NCI-H2196 treated with DMSO at 0.1 percent for 48 hours (cell line): ENCODE results near the gene OSBP2.

ENCODE experiments used
- DNase-seq: peaks from one replicate; lab custom pipeline; 2025; ENCODE audit not compliant: unreplicated experiment; lab: John Stamatoyannopoulos, UW

Gene OSBP2

GRCh38 chr22:30830907-30831306 lies 136.2 kb downstream of the OSBP2 start:
- no peak for DNase-seq

- no peak for DNase-seq
Measured at GRCh38 chr22:30832407-30832987, 137.8 kb downstream of the OSBP2 start.

- DNase-seq, result no peak
Measured at GRCh38 chr22:30833322-30833721, 138.6 kb downstream of the OSBP2 start.

- no peak for DNase-seq
Measured at GRCh38 chr22:30837531-30837930, 142.9 kb downstream of the OSBP2 start.

- no peak for DNase-seq
Measured at GRCh38 chr22:30838111-30838510, 143.4 kb downstream of the OSBP2 start.

- no peak for DNase-seq
Measured at GRCh38 chr22:30841273-30841672, 146.6 kb downstream of the OSBP2 start.

- DNase-seq, result no peak
Measured at GRCh38 chr22:30843245-30843644, 148.6 kb downstream of the OSBP2 start.

GRCh38 chr22:30847583-30847982 lies 152.9 kb downstream of the OSBP2 start:
- no peak for DNase-seq

- DNase-seq, result no peak
Measured at GRCh38 chr22:30855266-30855665, 160.6 kb downstream of the OSBP2 start.

- no peak for DNase-seq
Measured at GRCh38 chr22:30855677-30856518, 161.2 kb downstream of the OSBP2 start.

- no peak for DNase-seq
Measured at GRCh38 chr22:30856741-30857502, 162.2 kb downstream of the OSBP2 start.

- DNase-seq, result no peak
Measured at GRCh38 chr22:30857791-30858190, 163.1 kb downstream of the OSBP2 start.

GRCh38 chr22:30858976-30859713 lies 164.5 kb downstream of the OSBP2 start:
- no peak for DNase-seq

- DNase-seq, result no peak
Measured at GRCh38 chr22:30859714-30860095, 165.0 kb downstream of the OSBP2 start.

GRCh38 chr22:30860176-30861105 lies 165.8 kb downstream of the OSBP2 start:
- DNase-seq, result no peak

GRCh38 chr22:30861131-30861530 lies 166.5 kb downstream of the OSBP2 start:
- DNase-seq, result no peak

- no peak for DNase-seq
Measured at GRCh38 chr22:30861688-30862552, 167.2 kb downstream of the OSBP2 start.

GRCh38 chr22:30863081-30863833 lies 168.6 kb downstream of the OSBP2 start:
- DNase-seq, result no peak
